Immature natural killer cell (primary cell): ENCODE results near the gene DEDD. TPM values are rescaled to one million over a fixed set of nuclear protein-coding genes. Genes with fewer than 3 reads are reported as not detected.
A peak's percentile ranks its signal among the peaks of the same experiment; 100 is the strongest.

ENCODE experiments used
- DNase-seq, 3 donors: peaks; one replicate each; pipeline ENCODE4 v3.0.0; 2022; ENCODE audit warnings: mixed read lengths in 1 of 3
- H3K27ac Mint-ChIP-seq, 6 donors: one replicate each; pipeline ENCODE4 v1.8.0; 2020; ENCODE audit warnings: mixed read lengths in 6 of 6, mild to moderate bottlenecking in 5 of 6, inconsistent platforms in 4 of 6, moderate library complexity in 3 of 6
- H3K27me3 Mint-ChIP-seq, 3 donors: one replicate each; pipeline ENCODE4 v1.8.0; 2020 to 2021; ENCODE audit warnings: low read depth in 3 of 3, mild to moderate bottlenecking in 3 of 3, mixed read lengths in 3 of 3, moderate library complexity in 3 of 3, inconsistent platforms in 1 of 3
- H3K36me3 Mint-ChIP-seq, 3 donors: one replicate each; pipeline ENCODE4 v1.8.0; 2020; ENCODE audit warnings: mixed read lengths in 3 of 3, inconsistent platforms in 2 of 3, mild to moderate bottlenecking in 2 of 3
- H3K4me1 Mint-ChIP-seq, 2 donors: one replicate each; pipeline ENCODE4 v1.8.0; 2020; ENCODE audit warnings: inconsistent platforms in 2 of 2, mild to moderate bottlenecking in 2 of 2, mixed read lengths in 2 of 2, moderate library complexity in 1 of 2
- H3K4me3 Mint-ChIP-seq, 5 donors: one replicate each; pipeline ENCODE4 v1.8.0; 2020; ENCODE audit warnings: mild to moderate bottlenecking in 5 of 5, mixed read lengths in 5 of 5, inconsistent platforms in 3 of 5, moderate library complexity in 3 of 5
- H3K9me3 Mint-ChIP-seq, 6 donors: one replicate each; pipeline ENCODE4 v1.8.0; 2020; ENCODE audit warnings: mild to moderate bottlenecking in 6 of 6, mixed read lengths in 6 of 6, inconsistent platforms in 4 of 6, moderate library complexity in 3 of 6
- polyA plus RNA-seq, 3 donors: library from polyadenylated mRNA; unstranded; fragments of 300-500 nt; fragmentation: Illumina TruSeq; gene quantifications; one replicate each; pipeline ENCODE4 v1.2.3, GENCODE V29; 2021

Gene DEDD
- polyA plus RNA-seq, 3 donors from 2014 or later: 27.5 to 43.8 (median 42.2) TPM

GRCh38 chr1:161080441-161081405, 51.7 kb downstream of the DEDD start:
- H3K9me3 Mint-ChIP-seq: no peaks in the 10 kb centered on the region
- H3K36me3 Mint-ChIP-seq: no peaks in the 10 kb centered on the region
- H3K4me1 Mint-ChIP-seq: no peaks in the 10 kb centered on the region
- no peak for DNase-seq
- H3K27ac Mint-ChIP-seq: no peak overlapping the region
- peaks cover 0 to 3% (median 0%) of the 10 kb centered on the region in 3 donors for H3K27me3 Mint-ChIP-seq
- H3K4me3 Mint-ChIP-seq: no peak overlapping the region

DNA sequence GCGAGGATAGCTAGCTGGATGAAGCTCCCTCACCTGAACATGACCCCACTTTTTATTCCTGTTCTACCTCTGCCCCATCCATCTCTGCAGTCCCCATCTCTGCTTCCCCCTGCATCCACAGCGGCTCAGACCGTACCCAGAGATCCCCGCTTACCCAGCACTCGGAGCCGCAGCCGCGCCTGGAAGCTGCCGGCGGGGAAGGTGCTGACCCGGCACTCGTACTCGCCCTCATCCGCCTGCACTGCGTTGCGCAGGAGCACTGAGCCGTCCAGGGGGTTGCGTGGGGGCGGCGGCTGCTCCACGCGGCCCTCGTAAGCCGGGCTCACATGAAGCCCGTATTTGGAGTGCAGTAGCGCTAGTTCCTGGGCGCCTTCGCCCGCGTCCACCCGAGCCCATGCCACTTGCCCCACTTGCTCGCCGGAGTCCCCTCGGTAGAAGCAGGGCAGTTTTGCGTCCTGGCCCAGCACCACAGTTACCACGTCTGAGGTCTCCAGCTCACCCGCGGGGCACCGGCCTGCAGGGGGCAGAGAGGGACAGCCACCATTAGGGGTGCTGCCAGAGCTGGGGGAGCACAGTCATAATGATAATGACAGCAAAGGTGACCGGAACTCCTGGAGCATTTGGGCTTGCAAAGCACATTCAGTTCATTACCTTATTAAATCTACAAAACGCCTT, 52.9 kb downstream of the DEDD start:
- DNase-seq: no peak
- Mint-ChIP-seq H3K36me3 (no peaks in the 10 kb centered on the region), H3K4me3 (no peak overlapping the region), H3K4me1 (no peaks in the 10 kb centered on the region), H3K9me3 (no peaks in the 10 kb centered on the region), H3K27ac (no peak overlapping the region), H3K27me3 (peaks cover 0 to 3% (median 0%) of the 10 kb centered on the region in 3 donors)

DNA sequence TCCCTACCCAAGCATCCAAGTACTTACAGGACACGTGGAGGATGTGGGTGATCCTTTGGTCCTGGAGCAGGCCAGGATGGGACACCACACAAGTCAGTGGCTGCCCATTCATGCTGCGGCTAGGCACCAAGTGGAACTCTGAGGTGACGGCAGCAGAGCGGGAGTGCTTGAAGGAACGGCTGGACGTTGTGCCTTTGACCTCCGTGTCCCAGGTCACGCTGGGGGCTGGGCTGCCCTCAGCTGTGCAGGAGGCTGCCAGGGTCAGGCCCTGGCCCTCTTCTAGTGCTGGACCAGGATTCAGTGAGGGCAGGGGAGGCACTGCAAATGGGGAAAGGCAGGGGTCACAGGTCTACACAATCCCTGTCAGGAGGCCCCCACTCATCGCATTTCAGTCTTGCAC, 55.0 kb downstream of the DEDD start:
- Mint-ChIP-seq H3K4me3 (no peak overlapping the region), H3K27me3 (peaks cover 0 to 3% (median 0%) of the 10 kb centered on the region in 3 donors), H3K9me3 (no peaks in the 10 kb centered on the region), H3K36me3 (no peaks in the 10 kb centered on the region), H3K27ac (no peak overlapping the region), H3K4me1 (peaks cover 1 to 9% of the 10 kb centered on the region in 2 donors)
- no peak for DNase-seq

DNA sequence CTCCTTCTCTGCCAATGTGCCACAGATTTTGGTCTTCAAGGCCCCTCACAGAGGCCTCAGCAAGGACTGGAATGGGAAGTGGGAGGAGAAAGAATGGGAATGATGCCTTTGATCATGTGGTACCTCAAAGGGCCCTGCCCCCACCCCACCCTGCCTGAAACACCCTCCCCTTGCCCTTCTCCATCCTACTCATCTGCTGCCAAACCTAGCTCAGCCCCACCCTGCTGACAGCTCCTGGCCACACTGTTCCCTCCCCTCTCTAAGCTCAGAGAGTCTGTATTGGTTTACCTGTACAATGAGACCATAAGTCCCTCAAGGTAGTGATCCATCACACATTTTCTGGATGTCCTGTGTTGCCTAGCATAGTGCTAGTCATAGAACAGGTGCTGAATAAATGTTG, 56.1 kb downstream of the DEDD start:
- DNase-seq: no peak
- no peaks in the 10 kb centered on the region for H3K9me3 Mint-ChIP-seq
- no peaks in the 10 kb centered on the region for H3K36me3 Mint-ChIP-seq
- H3K4me3 Mint-ChIP-seq: no peak overlapping the region
- H3K27me3 Mint-ChIP-seq: peaks cover 2 to 3% (median 3%) of the 10 kb centered on the region in 3 donors
- peaks cover 10 to 19% of the 10 kb centered on the region in 2 donors for H3K4me1 Mint-ChIP-seq
- H3K27ac Mint-ChIP-seq: no peak overlapping the region

DNA sequence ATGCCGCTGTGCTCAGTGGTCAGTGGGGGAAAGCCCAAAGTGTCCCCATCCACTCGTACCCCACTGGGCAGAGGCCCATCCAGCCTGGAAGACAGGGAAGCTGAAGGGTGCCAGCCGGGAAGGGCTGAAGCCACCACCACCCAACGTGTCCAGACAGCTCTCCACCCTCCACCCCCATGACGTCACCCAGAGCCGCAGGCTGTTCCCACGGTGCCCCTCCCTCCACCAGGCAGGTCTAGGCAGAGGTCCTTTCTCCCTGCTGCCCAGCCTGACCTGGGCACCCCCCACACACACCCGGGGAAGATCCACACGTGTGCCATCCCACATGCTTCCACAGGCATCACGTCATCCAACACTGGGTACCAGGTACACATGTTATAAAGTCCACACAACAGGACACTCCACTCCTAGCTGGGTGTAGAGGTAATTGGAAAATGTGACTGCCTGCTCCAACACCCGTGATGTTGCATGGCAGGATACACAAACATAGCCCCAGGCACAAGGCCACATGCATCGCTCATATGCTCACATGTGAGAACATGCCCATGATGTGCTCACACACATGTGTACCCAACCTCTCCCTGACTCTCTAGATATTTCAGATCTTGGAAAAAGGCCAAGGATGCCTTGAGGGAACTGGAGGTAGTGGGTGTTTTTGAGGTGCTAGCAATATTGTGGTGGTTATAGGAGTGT, 57.6 kb downstream of the DEDD start:
- H3K27me3 Mint-ChIP-seq: peaks cover 8% of the 10 kb centered on the region in 3 donors
- H3K27ac Mint-ChIP-seq: no peak overlapping the region
- no peak for DNase-seq

DNA sequence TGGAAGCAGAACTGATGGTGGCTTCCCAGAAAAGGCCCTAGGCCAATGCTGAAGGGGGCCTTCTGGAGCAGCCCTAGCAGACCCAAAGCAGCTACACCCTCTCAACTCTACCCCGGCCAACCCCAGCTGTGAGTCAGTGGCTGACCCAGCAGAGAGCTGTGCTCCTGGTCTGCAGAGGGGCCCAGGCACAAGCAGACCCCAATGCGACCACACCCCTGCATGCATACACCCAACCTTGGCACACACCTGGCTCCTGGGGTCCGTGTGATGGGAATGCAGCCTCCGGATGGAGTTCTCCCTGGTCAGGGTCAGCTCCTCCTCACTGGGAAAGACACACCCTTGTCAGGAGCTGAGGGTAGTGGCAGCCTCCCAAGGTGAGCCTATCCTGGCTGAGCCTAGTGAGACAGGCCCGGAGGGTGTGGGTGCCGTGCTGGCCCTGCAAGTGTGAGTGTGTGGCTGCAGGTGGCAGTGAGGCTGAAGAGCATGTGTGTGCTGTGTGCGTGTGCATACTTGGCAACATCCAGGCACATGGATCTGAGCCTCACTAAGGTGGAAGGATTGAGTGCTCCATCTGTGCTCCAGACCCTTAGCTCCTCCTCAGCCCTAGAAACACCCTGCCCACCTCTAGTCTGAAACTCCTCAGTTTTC, 58.9 kb downstream of the DEDD start:
- Mint-ChIP-seq H3K27me3 (peaks cover 12 to 18% (median 13%) of the 10 kb centered on the region in 3 donors), H3K4me3 (no peak overlapping the region), H3K36me3 (peaks cover 0 to 4% (median 0%) of the 10 kb centered on the region in 3 donors), H3K4me1 (peaks cover 26 to 37% of the 10 kb centered on the region in 2 donors), H3K27ac (peak overlapping the region in 2 of 6 donors; percentile 61 to 77), H3K9me3 (no peaks in the 10 kb centered on the region)
- no peak for DNase-seq

More for the DNA sequence above, 57.6 kb downstream of the DEDD start:
- no peaks in the 10 kb centered on the region for H3K9me3 Mint-ChIP-seq
- no peaks in the 10 kb centered on the region for H3K36me3 Mint-ChIP-seq
- no peak overlapping the region for H3K4me3 Mint-ChIP-seq
- H3K4me1 Mint-ChIP-seq: peaks cover 25 to 35% of the 10 kb centered on the region in 2 donors

- no peaks in the 10 kb centered on the region for H3K9me3 Mint-ChIP-seq
- H3K4me1 Mint-ChIP-seq: peaks cover 31 to 44% of the 10 kb centered on the region in 2 donors
- H3K4me3 Mint-ChIP-seq: no peak overlapping the region
- H3K27ac Mint-ChIP-seq: peak overlapping the region in 4 of 6 donors; percentile 31 to 97 (median 78)
- H3K27me3 Mint-ChIP-seq: peaks cover 12 to 25% (median 12%) of the 10 kb centered on the region in 3 donors
- DNase-seq: no peak
- H3K36me3 Mint-ChIP-seq: peaks cover 0 to 4% (median 0%) of the 10 kb centered on the region in 3 donors
These were observed 59.6 kb downstream of the DEDD start for GRCh38 chr1:161072751-161073449.

DNA sequence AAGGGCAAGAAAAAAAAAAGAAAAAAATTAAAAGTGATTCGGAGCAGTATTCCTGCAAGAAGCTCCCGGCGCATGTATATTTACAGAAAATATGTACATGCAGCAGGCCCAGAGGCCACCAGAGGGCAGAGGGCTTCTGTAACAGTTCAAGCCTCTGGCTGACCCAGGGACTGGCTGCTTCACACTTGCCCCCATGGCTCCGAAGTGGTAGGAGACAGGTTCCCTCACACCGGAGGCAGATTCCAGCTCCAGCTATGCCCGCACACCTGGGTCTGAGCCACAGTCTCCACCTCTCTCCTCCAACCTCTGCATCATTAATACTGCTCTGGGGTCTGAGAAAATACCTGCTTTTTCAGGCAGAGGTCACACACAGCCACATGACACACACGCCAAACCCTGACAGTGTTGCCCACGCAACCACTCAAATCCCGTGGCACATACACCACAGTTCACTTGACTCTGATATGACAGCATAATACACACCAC, 60.5 kb downstream of the DEDD start:
- H3K4me3 Mint-ChIP-seq: peak overlapping the region in 3 of 5 donors; percentile 18 to 46 (median 35)
- H3K27me3 Mint-ChIP-seq: peaks cover 12 to 27% (median 13%) of the 10 kb centered on the region in 3 donors
- DNase-seq: peak; percentile 60 to 63 (median 60)
- peak overlapping the region; percentile 61 to 98 (median 96) for H3K27ac Mint-ChIP-seq
- H3K4me1 Mint-ChIP-seq: peaks cover 41 to 54% of the 10 kb centered on the region in 2 donors
- no peaks in the 10 kb centered on the region for H3K9me3 Mint-ChIP-seq
- H3K36me3 Mint-ChIP-seq: peaks cover under 1 to 10% (median 4%) of the 10 kb centered on the region in 3 donors

Other genes with a start within 250 kb of the DEDD start
- under 1 TPM in 1 of 3 donors, not detected in 2; 0.77 TPM for gene ITLN1, start 247.5 kb downstream of the DEDD start, polyA plus RNA-seq
- gene ITLN2, start 177.9 kb downstream of the DEDD start, polyA plus RNA-seq: not detected
- 10 to 100 TPM; 11.5 to 53.2 (median 27.7) TPM for gene F11R, start 111.5 kb downstream of the DEDD start, polyA plus RNA-seq
- gene TSTD1, start 93.7 kb downstream of the DEDD start, polyA plus RNA-seq: 100 to 1,000 TPM; 229 to 385 (median 349) TPM
- gene USF1, start 86.7 kb downstream of the DEDD start, polyA plus RNA-seq: 10 to 100 TPM in 1 of 3 donors, 1 to 10 TPM in 1, not detected in 1; 7.9 to 12.2 TPM
- gene ARHGAP30, start 62.8 kb downstream of the DEDD start, polyA plus RNA-seq: 100 to 1,000 TPM in 2 of 3 donors, 10 to 100 TPM in 1; 98.0 to 265 (median 103) TPM
- not detected for gene NECTIN4, start 43.1 kb downstream of the DEDD start, polyA plus RNA-seq
- gene KLHDC9, start 34.3 kb downstream of the DEDD start, polyA plus RNA-seq: under 1 TPM in 1 of 3 donors, not detected in 2; 0.59 TPM
- 10 to 100 TPM; 63.4 to 84.4 (median 83.0) TPM for gene PFDN2, start 14.6 kb downstream of the DEDD start, polyA plus RNA-seq
- 10 to 100 TPM; 17.3 to 21.9 (median 18.2) TPM for gene NIT1, start 14.6 kb downstream of the DEDD start, polyA plus RNA-seq
- gene UFC1, start 21.3 kb upstream of the DEDD start, polyA plus RNA-seq: 100 to 1,000 TPM; 174 to 219 (median 186) TPM
- gene USP21, start 26.8 kb upstream of the DEDD start, polyA plus RNA-seq: 10 to 100 TPM in 2 of 3 donors, 1 to 10 TPM in 1; 9.0 to 25.5 (median 14.7) TPM
- gene PPOX, start 33.8 kb upstream of the DEDD start, polyA plus RNA-seq: 10 to 100 TPM; 18.2 to 30.1 (median 21.9) TPM
- gene B4GALT3, start 44.8 kb upstream of the DEDD start, polyA plus RNA-seq: 10 to 100 TPM; 38.7 to 68.0 (median 49.6) TPM
- gene ADAMTS4, start 66.4 kb upstream of the DEDD start, polyA plus RNA-seq: under 1 TPM in 2 of 3 donors, not detected in 1; 0.10 to 0.29 TPM
- 100 to 1,000 TPM in 1 of 3 donors, 10 to 100 TPM in 2; 59.6 to 117 (median 99.1) TPM for gene NDUFS2, start 69.7 kb upstream of the DEDD start, polyA plus RNA-seq
- 1,000 to 10,000 TPM; 1,827 to 3,702 (median 3,300) TPM for gene FCER1G, start 82.6 kb upstream of the DEDD start, polyA plus RNA-seq
- gene APOA2, start 91.0 kb upstream of the DEDD start, polyA plus RNA-seq: not detected
- 10 to 100 TPM in 2 of 3 donors, 1 to 10 TPM in 1; 7.9 to 11.3 (median 11.1) TPM for gene TOMM40L, start 93.4 kb upstream of the DEDD start, polyA plus RNA-seq
- not detected for gene NR1I3, start 105.5 kb upstream of the DEDD start, polyA plus RNA-seq
- not detected for gene PCP4L1, start 126.1 kb upstream of the DEDD start, polyA plus RNA-seq
- not detected for gene MPZ, start 177.3 kb upstream of the DEDD start, polyA plus RNA-seq
- gene SDHC, start 181.7 kb upstream of the DEDD start, polyA plus RNA-seq: 100 to 1,000 TPM; 260 to 415 (median 324) TPM
- not detected for gene CFAP126, start 235.2 kb upstream of the DEDD start, polyA plus RNA-seq